Glomerular endothelial cell (primary cell): ENCODE results near the gene PCLO. TPM values are rescaled to one million over a fixed set of nuclear protein-coding genes. Genes with fewer than 3 reads are reported as not detected.
A peak's percentile ranks its signal among the peaks of the same experiment; 100 is the strongest.
"Not testable (repeated sequence)": the region's sequence is repeated elsewhere in the genome, so short reads cannot be mapped to it uniquely, and the experiment has no call there.

Experiments used
- DNase-seq: peaks from one replicate; pipeline ENCODE4 v3.0.0-alpha.2; 2011; ENCODE audit warnings: low read depth, low spot score; ENCODE audit errors: extremely low read depth
- total RNA-seq: library from RNA; depleted of rRNA; stranded (reverse); fragments of >200 nt; gene quantifications from 2 replicates; pipeline ENCODE4 v1.2.3, GENCODE V29; 2015

The PCLO gene
- total RNA-seq, 1 donor from 2014 or later: 1.4 TPM

DNA sequence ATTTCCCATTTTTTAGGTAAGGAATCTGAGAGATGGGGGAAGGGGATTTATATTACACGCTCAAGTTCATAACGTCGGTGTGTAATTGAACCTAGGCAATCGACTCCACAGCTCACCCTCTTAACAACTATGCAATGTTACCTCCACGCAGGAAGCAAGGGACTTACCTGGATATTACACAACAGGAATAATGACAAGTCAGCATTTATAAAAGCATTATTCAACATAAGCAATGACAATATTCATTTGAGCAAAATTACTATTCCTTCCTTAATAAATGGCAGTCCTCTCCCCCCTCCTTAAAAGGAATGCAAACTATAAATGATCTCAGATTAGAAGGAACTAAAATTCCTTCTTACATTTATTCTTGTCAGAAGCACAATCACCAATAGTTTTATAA lies 104.0 kb downstream of the PCLO start:
- no peak for DNase-seq

DNA sequence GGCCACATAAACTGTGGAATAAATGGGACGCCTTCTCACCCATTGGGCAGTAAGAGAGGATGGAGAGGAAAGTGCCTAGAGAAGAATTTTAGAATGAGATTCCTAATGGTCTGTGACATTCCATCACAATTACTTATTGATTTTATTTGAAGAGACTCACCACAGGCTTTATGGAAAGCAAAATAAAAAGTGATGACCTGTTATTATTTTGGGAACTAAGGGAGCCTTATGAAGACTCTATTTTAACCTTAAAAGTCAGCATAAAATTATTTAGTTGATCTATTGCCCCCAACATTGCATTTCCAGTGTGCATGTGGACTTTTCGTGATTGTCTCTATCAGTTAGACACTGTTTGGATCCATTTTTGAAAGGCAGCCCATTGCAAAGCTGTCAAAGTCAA lies 107.5 kb downstream of the PCLO start:
- no peak for DNase-seq

DNA sequence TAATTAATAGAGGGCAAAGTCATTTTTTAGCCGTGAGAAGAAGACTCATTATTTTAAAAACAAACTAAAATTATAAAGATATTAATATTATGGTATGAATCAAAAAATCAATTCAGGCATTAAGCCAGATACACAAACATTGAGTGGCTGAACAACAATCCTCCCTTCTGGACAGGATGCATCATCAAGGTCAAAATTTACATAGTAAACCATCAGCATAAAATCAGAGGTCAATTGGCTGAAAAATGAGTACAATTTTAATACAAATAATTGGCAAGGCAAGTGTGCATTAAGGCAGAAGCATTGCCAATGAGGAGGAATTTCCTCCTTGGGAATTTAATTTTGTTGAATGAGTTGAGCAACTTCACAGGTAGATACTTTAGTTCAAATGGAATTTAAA lies 108.2 kb downstream of the PCLO start:
- DNase-seq: no peak

DNA sequence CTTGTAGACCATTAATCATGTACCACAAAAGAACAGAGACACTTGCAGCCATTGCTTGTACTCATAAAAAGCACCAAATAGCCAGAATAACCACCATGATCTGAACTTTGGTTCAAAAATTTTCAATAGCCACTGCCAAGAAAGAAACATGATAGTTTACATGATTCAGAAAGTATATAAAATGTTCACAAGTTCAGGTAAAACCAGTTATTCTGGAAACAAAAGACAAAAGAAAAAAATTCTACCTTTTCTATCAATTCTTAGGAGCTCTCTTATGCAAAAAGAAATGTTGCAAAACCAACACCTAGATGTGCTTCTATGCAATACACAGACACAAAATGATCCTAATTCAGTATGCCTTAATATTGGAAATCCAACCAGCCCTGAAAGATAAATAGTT lies 108.7 kb downstream of the PCLO start:
- DNase-seq: no peak

DNA sequence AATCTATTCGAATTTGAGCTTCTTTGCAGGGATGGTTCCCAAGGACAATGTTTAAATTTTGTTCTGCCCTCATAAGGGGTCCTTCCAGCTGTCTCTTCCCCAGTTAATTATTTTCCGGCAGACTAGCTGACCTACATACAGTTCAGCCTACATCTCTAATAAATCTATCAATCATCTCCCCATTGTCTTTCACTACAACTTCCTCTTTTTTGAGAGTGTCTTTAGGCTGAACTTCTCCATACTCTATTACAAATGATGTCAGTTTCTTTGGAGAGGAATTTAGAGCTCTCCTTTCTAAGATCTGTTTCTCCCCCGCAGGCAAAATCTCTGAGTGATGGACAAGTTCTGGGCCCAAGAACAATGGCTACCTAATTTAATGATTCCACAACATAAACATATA lies 122.2 kb downstream of the PCLO start:
- no peak for DNase-seq

DNA sequence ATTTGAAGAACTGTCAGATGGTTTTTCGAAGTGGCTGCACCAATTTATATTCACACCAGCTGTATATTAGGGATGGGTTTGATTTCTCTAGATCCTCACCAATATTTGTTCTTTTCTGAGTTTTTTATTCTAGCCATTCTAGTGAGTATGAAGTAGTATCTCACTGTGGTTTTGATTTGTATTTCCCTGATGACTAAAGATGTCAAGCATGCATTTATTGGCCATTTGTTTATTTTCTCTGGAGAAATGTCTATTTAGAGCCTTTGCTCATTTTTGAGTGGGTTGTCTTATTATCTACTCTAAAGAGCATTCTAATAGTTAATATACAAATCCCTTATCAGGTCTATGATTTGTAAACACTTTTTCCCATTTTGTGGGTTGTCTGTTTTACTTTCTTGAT lies 123.9 kb downstream of the PCLO start:
- no peak for DNase-seq

DNA sequence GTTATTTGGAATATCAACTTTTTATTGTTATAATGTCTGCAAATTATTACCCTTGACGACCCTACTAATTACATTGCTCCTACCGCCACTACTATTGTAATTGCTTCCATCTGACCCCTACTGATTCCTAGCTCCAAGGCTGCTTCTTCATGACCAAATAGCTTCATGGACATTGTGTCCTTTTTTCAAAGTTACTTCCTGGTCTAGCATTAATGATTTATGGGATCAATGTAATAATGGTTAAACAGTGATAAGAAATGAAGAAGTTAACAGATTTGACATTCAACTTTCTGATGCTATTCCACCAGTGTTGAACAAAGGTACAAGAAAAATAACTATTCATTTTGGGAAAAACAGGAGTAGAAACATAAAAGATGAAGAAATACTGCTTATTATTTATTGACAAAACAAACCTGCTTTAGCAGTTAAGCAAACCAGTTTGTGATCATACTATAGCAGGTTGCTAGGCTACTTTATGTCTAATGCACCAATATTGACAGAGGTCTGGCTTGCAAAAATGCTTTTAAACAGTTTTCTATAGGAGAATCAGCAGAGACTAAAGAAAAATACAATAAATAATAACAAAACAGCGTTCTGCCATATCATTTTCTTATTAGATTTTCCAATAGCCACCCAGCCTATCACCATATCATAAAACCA lies 125.8 kb downstream of the PCLO start:
- no peak for DNase-seq

DNA sequence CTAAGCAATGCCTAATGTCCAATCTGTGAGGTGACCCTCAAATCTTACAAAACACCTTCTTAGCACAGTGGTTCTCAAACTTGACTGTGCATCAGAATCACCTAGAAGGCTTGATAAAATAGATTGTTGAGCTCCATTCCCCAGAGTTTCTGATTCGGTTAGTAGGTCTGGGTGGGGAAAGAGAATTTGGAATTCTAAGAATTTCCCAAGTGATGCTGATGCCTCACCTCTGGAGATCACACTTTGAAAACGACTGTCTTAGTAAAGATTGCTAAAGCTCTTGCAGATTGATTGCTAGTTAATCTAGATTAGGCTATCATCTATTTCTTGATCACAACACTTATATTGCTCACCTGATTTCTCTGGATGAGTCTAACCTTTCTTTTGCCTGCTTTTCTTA lies 126.6 kb downstream of the PCLO start:
- no peak for DNase-seq

DNA sequence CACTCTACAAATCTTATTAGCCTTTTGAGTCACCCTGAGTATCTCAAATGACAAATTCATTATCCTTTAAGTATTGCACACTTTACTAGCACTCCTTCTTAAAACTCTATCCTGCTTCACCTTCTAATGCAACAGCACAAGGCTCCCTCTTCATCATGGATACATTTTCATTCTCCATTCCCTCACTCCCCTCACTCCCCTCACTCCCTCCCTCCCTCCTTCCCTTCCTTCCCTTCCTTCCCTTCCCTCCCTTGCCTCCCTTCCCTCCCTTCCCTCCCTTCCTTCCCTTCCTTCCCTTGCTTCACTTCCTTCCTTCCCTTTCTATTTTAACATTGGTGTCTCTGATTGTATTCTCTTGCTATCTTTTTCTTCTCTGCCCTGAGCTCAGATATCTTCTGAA lies 130.5 kb downstream of the PCLO start:
- DNase-seq: no peak

DNA sequence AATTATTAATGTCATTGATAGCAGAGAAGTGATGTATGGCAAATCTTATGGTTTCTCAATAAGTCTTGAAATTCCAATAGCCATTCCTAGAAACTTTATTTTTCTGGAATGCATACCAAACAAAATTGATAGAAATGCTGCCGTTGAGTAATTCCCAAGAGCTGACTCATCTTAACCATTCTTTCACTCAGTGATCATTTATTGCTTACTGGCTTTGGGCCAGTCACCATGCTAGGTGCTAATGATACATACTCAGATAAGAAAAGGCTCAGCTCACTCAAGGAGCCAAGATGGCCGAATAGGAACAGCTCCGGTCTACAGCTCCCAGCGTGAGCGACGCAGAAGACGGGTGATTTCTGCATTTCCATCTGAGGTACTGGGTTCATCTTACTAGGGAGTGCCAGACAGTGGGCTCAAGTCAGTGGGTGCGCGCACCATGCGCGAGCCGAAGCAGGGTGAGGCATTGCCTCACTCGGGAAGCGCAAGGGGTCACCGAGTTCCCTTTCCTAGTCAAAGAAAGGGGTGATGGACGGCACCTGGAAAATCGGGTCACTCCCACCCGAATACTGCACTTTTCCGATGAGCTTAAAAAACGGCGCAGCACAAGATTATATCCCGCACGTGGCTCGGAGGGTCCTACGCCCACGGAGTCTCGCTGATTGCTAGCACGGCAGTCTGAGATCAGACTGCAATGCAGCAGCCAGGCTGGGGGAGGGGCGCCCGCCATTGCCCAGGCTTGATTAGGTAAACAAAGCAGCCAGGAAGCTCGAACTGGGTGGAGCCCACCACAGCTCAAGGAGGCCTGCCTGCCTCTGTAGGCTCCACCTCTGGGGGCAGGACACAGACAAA lies 138.6 kb downstream of the PCLO start:
- not testable (repeated sequence) for DNase-seq

DNA sequence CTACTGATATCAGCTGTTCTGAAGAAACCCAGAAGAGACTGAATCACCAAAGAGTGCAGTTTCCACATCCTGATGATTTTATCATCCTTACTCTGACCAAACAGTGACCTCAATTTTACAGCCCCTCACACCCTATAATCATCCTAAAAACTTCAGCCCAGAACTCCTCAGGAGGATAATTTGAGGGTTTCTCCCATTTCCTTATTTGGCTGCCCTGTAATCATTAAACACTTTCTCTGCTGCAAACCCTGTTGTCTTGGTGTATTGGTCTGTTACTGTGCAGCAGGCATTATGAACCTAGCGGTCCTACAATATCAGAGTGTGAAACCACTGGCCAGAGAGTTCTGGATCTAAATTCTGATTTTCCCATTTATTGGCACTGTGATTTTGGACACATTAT lies 141.7 kb downstream of the PCLO start:
- DNase-seq: no peak

DNA sequence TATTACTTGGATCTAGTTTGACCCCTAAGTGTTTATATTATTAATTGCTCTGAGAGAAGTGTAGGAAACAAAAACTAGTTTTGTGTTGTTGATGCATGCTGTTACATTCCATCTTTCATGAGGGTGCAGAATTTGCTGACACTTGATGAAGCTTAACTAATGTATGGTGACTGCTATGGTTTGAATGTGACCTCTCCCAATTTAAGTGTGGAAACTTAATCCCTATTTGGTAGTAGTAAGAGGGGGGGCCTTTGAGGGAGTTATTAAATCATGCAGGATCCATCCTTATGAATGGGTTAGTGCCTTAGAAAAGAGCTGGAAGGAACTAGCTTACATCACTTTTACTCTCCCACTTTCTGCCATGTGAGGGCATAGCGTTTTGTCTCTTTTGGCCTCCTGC lies 142.5 kb downstream of the PCLO start:
- DNase-seq: no peak

DNA sequence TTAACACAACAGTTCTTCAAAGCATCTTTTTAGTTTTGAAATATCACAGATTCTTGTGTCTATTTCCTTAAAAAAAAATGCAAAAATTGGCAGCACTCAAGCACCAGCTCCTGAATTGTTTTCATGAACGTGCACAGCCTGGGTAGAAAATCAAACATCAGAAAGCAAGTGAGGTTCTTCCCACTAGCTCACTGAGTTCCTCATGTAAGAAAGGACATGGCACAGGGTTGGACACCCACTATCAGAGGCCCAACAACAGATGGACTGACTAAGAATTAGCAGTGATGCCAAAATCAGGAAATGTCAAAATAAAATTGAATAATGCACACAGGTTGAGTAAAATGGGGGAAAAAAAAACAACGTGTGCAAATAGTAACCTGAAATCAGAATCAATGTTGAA lies 146.8 kb downstream of the PCLO start:
- no peak for DNase-seq

DNA sequence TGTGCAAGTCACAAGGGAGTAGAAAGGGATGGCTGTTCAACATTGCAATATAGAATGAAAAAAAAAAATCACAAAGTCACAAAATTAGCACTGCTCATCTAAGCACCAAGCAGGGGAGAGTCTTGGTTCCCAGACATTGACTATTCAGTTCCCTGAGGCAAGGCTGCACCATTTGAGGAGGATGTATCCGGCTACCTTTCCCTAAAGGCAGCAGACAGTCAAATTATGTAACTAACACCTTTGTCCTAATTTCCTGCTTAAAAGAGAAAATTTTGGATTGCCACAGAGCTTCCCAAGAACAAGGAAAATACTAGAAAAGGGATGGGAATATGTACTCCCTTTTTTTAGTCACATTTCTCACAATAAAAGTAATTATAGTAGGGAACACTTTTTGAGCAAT lies 148.1 kb downstream of the PCLO start:
- DNase-seq: no peak

DNA sequence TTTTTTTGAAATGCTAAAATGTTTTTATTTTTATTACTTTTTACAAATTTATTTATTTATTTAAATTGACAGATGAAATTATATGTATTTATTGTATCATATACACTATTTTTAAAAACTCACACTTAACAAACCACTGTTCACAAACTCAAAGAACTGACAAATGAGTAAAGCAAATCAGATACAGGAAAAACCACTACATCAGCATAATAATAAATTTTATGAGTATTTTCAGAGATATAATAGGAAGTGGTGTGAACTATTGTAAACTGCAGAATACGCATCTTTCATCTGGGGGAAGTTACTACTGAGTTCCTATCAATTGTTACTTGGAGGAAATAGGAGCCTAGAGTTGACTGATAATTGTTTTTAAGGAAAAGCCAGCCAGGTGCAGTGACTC lies 150.7 kb downstream of the PCLO start:
- no peak for DNase-seq

DNA sequence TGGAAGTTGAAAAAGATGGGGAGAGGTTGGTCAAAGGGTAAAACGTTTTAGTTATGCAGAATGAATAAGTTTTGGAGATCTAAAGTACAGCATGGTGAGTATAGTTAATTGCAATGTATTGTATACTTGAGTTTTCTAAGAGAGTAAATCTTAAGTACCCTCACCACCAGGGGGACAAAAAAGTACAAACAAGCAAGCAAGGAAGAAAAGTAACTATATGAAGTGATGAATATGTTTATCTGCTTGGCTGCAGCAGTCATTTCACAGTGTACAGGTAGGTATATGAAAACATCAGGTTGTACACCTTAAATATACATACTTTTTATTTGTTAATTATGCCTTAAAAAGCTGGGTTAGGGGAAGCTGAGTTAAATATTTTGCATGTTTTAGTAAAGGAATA lies 157.3 kb downstream of the PCLO start:
- peak; percentile 16 for DNase-seq

DNA sequence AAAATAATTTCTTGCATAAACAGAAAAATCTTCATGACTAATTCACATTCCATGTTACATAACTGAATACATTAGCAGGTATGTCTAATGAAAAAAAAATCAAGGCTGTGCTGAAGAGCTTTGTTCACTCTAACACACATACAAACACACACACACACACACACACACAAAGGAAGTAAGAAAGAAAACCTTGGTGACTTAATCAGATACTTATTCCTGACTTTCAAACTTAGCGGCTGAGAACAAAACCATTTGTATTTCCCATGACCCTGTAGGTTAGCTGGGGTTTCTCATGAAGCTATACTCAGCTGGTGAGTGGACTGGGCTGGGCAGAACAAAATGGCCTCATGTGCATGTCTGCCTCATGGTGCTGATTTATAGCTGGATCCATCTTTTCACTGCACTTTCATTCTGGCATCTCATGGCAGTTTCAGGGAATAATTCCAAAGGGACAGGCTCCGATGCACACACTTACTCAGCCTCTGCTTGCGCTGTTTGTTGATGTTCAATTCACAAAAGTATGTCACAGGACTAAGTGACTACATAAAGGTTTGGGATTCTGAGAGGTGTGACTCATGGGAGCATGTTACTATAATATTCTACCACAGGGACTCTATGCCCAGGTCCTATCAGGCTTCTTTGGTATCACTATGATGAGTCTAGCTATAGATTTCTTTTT lies 161.2 kb downstream of the PCLO start:
- no peak for DNase-seq

DNA sequence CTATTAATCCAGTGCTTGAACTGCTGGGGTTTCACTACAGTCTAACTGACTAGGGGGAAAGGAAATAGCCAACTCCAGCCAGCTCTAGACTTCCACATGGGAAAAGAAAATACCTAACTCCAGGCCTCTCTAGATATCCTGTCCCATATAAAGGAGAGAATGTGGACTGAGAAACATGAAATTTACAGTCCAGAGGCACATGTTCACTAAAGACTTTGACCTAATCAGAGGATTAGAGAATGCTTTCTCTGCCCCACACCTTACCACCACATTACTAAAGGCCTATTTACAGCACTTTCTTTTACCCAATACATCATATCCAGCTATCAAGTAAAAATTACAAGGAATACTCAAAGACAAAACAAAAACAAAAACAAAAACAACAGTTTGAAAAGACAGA lies 164.2 kb downstream of the PCLO start:
- DNase-seq: no peak

DNA sequence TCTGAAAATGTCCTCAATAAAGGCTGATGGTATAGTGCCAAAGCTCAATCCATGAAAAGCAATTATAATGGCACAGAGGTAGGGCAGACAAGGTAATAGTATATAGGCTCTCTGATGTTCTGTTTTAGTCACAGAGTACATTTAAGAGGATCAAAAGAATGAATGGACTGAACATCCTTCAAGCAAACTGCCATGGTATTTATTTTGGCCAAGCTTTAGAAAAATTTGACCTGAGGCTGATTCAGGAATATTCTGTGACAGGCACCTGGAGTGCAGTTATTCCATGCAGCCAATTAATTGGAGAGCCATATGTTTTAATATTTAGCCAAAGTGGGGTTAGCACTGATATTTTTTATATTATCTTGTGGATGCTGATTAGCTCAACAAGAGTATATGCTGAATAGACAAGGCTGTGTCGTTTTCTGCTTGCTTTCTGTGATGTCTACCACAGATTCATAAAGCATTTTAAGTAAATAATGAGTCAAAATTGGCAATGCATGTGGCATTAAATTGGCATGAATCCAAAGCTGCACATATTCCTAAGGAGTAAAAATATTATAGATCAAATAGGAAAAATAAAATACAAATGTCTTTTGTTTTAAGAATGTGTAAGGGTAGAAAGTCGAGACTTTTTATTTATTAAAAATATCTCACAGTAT lies 177.4 kb downstream of the PCLO start:
- no peak for DNase-seq

DNA sequence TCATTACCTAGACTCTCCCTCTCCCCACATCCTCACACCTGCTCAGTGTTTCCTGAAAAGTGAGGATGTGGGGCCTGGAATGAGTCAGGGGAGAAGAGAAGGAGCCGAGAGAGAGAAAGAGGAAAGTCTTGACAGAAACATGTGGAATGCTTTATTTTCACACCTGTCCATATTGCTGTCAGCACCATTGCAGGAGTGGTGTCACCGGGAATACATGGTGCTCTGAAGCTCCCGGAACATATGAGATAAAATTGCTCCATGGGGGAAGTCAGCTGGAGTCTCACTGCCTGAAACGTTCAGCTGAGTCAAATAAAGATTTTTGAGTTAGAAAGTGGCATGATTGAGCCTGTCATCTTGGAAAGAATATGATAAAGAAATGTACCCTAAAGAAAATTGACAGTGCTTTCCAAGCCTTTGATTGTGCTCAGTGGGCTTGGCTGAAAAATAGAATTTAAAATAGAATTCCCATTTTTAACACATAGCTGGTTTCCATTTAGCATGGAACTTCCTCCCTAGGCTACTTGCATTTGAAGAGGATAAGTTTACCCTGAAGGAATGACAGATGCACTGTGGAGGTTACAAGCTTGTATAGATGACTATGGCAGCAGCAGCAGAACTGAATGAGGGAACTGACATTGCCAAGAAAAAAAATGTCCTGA lies 182.4 kb downstream of the PCLO start:
- no peak for DNase-seq
